ENCODE results near the gene MBNL3. TPM values are rescaled to one million over a fixed set of nuclear protein-coding genes. Genes with fewer than 3 reads are reported as not detected.

The MBNL3 gene
- total and polyA plus RNA-seq, 7 donors = 1.7 to 5.8 (median 5.4) TPM

DNA sequence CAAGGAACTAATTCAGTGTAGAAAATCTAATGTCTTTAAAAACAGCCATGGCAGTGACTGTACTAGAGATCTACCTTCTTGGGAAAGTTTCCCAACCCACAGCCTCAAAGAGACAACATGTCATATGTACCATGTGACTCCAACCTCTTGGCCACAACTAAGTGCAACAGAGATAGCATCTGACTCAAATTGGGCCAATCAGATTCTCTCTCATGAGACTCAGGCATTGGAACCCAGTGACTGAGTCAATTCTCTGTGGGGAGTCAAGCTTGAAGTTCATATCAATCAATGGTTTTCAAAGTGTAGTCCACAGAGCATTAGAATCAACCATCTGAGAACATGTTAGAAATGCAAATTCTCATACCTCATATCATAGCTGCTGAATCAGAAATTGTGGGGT lies 123.3 kb downstream of the MBNL3 start:
- intact Hi-C loops (cut with DNase I) = no loop called here
- Histone ChIP-seq H3K4me3 (no peak overlapping the region), H3K27me3 (no peaks in the 10 kb centered on the region), H3K9me3 (no peaks in the 10 kb centered on the region), H3K36me3 (no peaks in the 10 kb centered on the region), H3K27ac (no peak overlapping the region), H3K4me1 (no peaks in the 10 kb centered on the region)
- TF ChIP-seq POLR2AphosphoS5 (IDR thresholded peaks at IDR 0.05) = no peak
- no peak for TF ChIP-seq EP300 (IDR thresholded peaks at IDR 0.05)
- TF ChIP-seq, protein P1, sequence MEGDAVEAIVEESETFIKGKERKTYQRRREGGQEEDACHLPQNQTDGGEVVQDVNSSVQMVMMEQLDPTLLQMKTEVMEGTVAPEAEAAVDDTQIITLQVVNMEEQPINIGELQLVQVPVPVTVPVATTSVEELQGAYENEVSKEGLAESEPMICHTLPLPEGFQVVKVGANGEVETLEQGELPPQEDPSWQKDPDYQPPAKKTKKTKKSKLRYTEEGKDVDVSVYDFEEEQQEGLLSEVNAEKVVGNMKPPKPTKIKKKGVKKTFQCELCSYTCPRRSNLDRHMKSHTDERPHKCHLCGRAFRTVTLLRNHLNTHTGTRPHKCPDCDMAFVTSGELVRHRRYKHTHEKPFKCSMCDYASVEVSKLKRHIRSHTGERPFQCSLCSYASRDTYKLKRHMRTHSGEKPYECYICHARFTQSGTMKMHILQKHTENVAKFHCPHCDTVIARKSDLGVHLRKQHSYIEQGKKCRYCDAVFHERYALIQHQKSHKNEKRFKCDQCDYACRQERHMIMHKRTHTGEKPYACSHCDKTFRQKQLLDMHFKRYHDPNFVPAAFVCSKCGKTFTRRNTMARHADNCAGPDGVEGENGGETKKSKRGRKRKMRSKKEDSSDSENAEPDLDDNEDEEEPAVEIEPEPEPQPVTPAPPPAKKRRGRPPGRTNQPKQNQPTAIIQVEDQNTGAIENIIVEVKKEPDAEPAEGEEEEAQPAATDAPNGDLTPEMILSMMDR (IDR thresholded peaks at IDR 0.05) = no peak
- no peak for TF ChIP-seq POLR2A (IDR thresholded peaks at IDR 0.05)
- DNase-seq = no peak

DNA sequence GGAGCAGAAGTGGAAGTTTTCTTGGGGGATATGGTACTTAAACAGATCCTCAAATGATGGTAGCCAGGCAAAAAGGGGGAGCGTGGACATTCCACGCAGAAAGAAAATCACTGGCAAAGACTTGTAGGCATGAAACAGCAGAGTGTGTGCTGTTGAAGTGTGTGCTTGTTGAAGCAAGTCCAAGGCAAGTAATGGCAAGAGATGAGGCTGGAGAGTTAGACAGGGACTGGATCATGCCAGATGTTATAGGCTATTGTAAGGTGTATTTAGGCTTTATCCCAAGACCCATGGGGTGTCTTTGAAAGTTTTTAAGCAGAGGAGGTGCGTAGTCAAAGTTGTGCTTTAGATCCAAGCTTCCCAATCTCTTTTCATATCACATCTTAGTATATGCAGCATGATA lies 124.5 kb downstream of the MBNL3 start:
- intact Hi-C loops (cut with DNase I) = no loop called here
- DNase-seq = no peak
- 96 to 97% methylated on average over 3 of the region's 3 CpGs for WGBS, 2 donors

DNA sequence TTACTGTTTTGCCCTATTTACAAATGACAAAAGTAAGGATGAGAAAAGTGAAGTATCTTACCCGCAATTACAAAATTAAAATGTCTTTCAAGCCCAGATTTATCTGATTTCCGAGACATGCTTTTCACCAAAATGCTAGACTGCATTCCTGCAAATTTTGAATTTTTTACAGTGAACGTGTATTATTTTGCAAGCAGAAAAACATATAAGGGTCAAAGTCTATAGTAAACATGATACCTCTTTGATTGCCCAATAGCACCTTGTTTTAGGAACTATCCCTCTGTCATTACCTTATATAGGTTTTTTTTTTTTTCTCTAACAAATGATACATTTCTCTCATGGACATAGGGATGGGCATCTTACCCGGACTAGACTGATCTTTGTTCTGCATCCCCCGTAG lies 135.4 kb downstream of the MBNL3 start:
- no peak for DNase-seq
- no peaks in the 10 kb centered on the region for H3K36me3 ChIP-seq
- intact Hi-C loops (cut with DNase I) = no loop called here
- no peak overlapping the region for H3K27ac ChIP-seq
- no peaks in the 10 kb centered on the region for H3K27me3 ChIP-seq
- no peak for TF ChIP-seq POLR2A (IDR thresholded peaks at IDR 0.05)
- no peak for TF ChIP-seq EP300 (IDR thresholded peaks at IDR 0.05)
- TF ChIP-seq, protein P1 (IDR thresholded peaks at IDR 0.05) = no peak
- no peak for TF ChIP-seq POLR2AphosphoS5 (IDR thresholded peaks at IDR 0.05)
- H3K9me3 ChIP-seq = no peaks in the 10 kb centered on the region
- WGBS, 2 donors = 84 to 93% methylated on average over 5 of the region's 5 CpGs
- H3K4me3 ChIP-seq = no peak overlapping the region
- no peaks in the 10 kb centered on the region for H3K4me1 ChIP-seq

More for the DNA sequence above, 124.5 kb downstream of the MBNL3 start:
- no peaks in the 10 kb centered on the region for H3K36me3 ChIP-seq
- H3K27ac ChIP-seq = no peak overlapping the region
- no peaks in the 10 kb centered on the region for H3K27me3 ChIP-seq
- H3K4me1 ChIP-seq = no peaks in the 10 kb centered on the region
- no peaks in the 10 kb centered on the region for H3K9me3 ChIP-seq
- TF ChIP-seq, protein P1 (IDR thresholded peaks at IDR 0.05) = no peak
- TF ChIP-seq POLR2A (IDR thresholded peaks at IDR 0.05) (no peak), POLR2AphosphoS5 (IDR thresholded peaks at IDR 0.05) (no peak), EP300 (IDR thresholded peaks at IDR 0.05) (no peak)
- no peak overlapping the region for H3K4me3 ChIP-seq

DNA sequence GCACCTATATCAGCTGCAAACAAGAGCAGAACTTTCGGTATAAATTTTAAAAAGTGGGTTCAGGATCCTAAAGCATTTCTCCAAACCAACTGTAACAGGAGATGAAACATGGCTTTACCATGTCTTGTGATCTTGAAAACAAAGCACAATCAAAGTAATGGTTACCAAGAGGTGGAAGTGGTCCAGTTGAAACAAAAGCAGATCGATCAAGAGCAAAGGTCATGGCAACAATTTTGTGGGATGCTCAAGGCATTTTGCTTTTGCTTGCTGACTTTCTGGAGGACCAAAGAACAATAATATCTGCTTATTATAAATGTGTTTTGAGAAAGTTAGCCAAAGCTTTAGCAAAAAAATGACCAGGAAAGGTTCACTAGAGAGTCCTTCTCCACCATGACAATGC lies 152.7 kb downstream of the MBNL3 start:
- 94 to 96% methylated on average over 2 of the region's 2 CpGs for WGBS, 2 donors
- no peaks in the 10 kb centered on the region for H3K9me3 ChIP-seq
- no peaks in the 10 kb centered on the region for H3K36me3 ChIP-seq
- no peak for DNase-seq
- no peaks in the 10 kb centered on the region for H3K4me1 ChIP-seq
- TF ChIP-seq EP300 (IDR thresholded peaks at IDR 0.05) (no peak), POLR2A (IDR thresholded peaks at IDR 0.05) (no peak), POLR2AphosphoS5 (IDR thresholded peaks at IDR 0.05) (no peak)
- TF ChIP-seq, protein P1 (IDR thresholded peaks at IDR 0.05) = no peak
- H3K4me3 ChIP-seq = no peak overlapping the region
- H3K27ac ChIP-seq = no peak overlapping the region
- intact Hi-C loops (cut with DNase I) = no loop called here
- H3K27me3 ChIP-seq = no peaks in the 10 kb centered on the region

DNA sequence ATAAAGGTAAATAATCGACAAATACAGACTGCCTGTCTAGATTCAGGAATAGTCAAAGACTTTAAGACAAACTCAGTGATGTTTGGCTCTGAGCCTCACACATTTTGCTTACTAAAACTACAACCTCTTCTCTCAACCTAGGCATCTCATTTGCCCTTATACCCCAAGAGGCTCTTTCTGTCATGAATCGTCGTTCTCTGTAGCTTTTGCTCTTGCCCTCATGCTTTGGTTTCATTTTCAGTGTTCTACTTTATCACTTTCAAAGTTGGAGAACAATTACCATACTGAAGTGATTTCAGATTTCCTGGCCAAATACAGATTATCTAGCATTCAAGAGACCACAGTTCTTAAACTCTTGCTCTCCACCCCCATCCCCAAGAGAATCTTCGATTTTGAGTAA lies 155.5 kb downstream of the MBNL3 start:
- DNase-seq = no peak

More for the DNA sequence above, 155.5 kb downstream of the MBNL3 start:
- no peaks in the 10 kb centered on the region for H3K36me3 ChIP-seq
- H3K27me3 ChIP-seq = no peaks in the 10 kb centered on the region
- no peak for TF ChIP-seq POLR2AphosphoS5 (IDR thresholded peaks at IDR 0.05)
- TF ChIP-seq, protein P1 (IDR thresholded peaks at IDR 0.05) = no peak
- no peak for TF ChIP-seq POLR2A (IDR thresholded peaks at IDR 0.05)
- TF ChIP-seq EP300 (IDR thresholded peaks at IDR 0.05) = no peak
- no peaks in the 10 kb centered on the region for H3K4me1 ChIP-seq
- H3K27ac ChIP-seq = no peak overlapping the region
- 80 to 87% methylated on average over 4 of the region's 4 CpGs for WGBS, 2 donors
- intact Hi-C loops (cut with DNase I) = no loop called here
- H3K9me3 ChIP-seq = no peaks in the 10 kb centered on the region
- H3K4me3 ChIP-seq = no peak overlapping the region

Data from sigmoid colon (tissue), 7 donors.